ENCODE measurements around the gene RRP7A.
"Not testable (repeated sequence)": the region's sequence is repeated elsewhere in the genome, so short reads cannot be mapped to it uniquely, and the experiment has no call there.

Gene RRP7A

GRCh38 chr22:42499773-42500160 lies 19.8 kb downstream of the RRP7A start:
- DNase-seq (ENCODE audit: low read depth, low spot score) = not testable (repeated sequence)

- not testable (repeated sequence) for DNase-seq (ENCODE audit: low read depth, low spot score)
Measured at GRCh38 chr22:42495533-42496141, 24.0 kb downstream of the RRP7A start.

- no peak for DNase-seq (ENCODE audit: low read depth, low spot score)
Measured at GRCh38 chr22:42493393-42493792, 26.2 kb downstream of the RRP7A start.

- no peak for DNase-seq (ENCODE audit: low read depth, low spot score)
Measured at GRCh38 chr22:42492323-42492690, 27.3 kb downstream of the RRP7A start.

- DNase-seq (ENCODE audit: low read depth, low spot score) = no peak
Measured at GRCh38 chr22:42490243-42490832, 29.3 kb downstream of the RRP7A start.

- DNase-seq (ENCODE audit: low read depth, low spot score) = no peak
Measured at GRCh38 chr22:42489000-42489399, 30.6 kb downstream of the RRP7A start.

- DNase-seq (ENCODE audit: low read depth, low spot score) = no peak
Measured at GRCh38 chr22:42484506-42484905, 35.1 kb downstream of the RRP7A start.

- not testable (repeated sequence) for DNase-seq (ENCODE audit: low read depth, low spot score)
Measured at GRCh38 chr22:42483610-42484223, 35.9 kb downstream of the RRP7A start.

- no peak for DNase-seq (ENCODE audit: low read depth, low spot score)
Measured at GRCh38 chr22:42475122-42475521, 44.5 kb downstream of the RRP7A start.

GRCh38 chr22:42473484-42474193 lies 46.0 kb downstream of the RRP7A start:
- no peak for DNase-seq (ENCODE audit: low read depth, low spot score)

GRCh38 chr22:42472671-42473070 lies 46.9 kb downstream of the RRP7A start:
- no peak for DNase-seq (ENCODE audit: low read depth, low spot score)

- DNase-seq (ENCODE audit: low read depth, low spot score) = no peak
Measured at GRCh38 chr22:42471441-42471840, 48.2 kb downstream of the RRP7A start.

GRCh38 chr22:42470366-42471082 lies 49.1 kb downstream of the RRP7A start:
- no peak for DNase-seq (ENCODE audit: low read depth, low spot score)

- DNase-seq (ENCODE audit: low read depth, low spot score) = no peak
Measured at GRCh38 chr22:42468841-42469240, 50.8 kb downstream of the RRP7A start.

- DNase-seq (ENCODE audit: low read depth, low spot score) = no peak
Measured at GRCh38 chr22:42462016-42462415, 57.6 kb downstream of the RRP7A start.

- DNase-seq (ENCODE audit: low read depth, low spot score) = no peak
Measured at GRCh38 chr22:42461511-42461910, 58.1 kb downstream of the RRP7A start.

Measured in activated naive CD8-positive, alpha-beta T cell treated with anti-CD3 and anti-CD28 coated beads, Interleukin-2, amount 50 U/mL, for 16 hours (primary cell).